Thyroid gland (tissue), 4 donors: ENCODE data around the gene XPNPEP1.

Experiments
- CTCF ChIP-seq, 6 experiments: fragments of 200-600 bp in 3 of 6; fragments of 450-650 bp in 3 of 6; sonication (generic) in 3 of 6; IDR thresholded peaks; one replicate each; pipeline ENCODE4 v1.5.1; 2016 to 2019; ENCODE audit warnings: antibody characterized with exemption in 6 of 6, mild to moderate bottlenecking in 2 of 6, inconsistent platforms in 1 of 6, moderate library complexity in 1 of 6
- POLR2A ChIP-seq, 2 donors: fragments of 450-650 bp; IDR thresholded peaks; one replicate each; pipeline ENCODE4 v1.6.1; 2017; ENCODE audit warnings: antibody characterized with exemption in 2 of 2, mild to moderate bottlenecking in 2 of 2, moderate library complexity in 1 of 2

GRCh38 chr10:109911903-109912302 lies 11.4 kb downstream of the XPNPEP1 start:
- TF ChIP-seq CTCF (IDR thresholded peaks at IDR 0.05) = no peak
- TF ChIP-seq POLR2A (IDR thresholded peaks at IDR 0.05) = no peak
